ENCODE data around the gene FGFR2.

DNA sequence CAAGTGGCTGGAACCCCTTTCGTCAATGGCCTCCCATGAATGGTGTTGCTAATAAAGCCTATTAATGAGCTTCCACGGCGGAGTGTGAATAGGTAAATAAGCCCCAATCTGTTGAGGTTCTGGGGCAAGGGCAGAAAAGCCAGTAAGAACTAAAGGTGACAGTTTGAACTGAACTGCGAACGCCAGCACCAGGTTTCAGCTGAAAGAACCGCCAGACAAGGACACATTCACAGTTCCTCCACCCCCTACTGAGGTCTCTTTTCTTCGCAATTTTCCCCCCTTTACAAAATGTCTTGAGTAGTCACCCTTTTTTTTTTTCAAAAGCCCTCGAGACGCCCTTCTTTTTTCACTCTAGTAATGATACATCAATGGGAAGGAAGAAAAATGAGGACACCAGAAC, 2.4 kb upstream of the FGFR2 start:
- TF ChIP-seq, protein P1, sequence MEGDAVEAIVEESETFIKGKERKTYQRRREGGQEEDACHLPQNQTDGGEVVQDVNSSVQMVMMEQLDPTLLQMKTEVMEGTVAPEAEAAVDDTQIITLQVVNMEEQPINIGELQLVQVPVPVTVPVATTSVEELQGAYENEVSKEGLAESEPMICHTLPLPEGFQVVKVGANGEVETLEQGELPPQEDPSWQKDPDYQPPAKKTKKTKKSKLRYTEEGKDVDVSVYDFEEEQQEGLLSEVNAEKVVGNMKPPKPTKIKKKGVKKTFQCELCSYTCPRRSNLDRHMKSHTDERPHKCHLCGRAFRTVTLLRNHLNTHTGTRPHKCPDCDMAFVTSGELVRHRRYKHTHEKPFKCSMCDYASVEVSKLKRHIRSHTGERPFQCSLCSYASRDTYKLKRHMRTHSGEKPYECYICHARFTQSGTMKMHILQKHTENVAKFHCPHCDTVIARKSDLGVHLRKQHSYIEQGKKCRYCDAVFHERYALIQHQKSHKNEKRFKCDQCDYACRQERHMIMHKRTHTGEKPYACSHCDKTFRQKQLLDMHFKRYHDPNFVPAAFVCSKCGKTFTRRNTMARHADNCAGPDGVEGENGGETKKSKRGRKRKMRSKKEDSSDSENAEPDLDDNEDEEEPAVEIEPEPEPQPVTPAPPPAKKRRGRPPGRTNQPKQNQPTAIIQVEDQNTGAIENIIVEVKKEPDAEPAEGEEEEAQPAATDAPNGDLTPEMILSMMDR (IDR thresholded peaks at IDR 0.05; ENCODE audit: poor library complexity, severe bottlenecking) = no peak
- TF ChIP-seq EP300 (conservative IDR thresholded peaks at IDR 0.05; ENCODE audit: poor library complexity, severe bottlenecking) = no peak
- no peak for TF ChIP-seq TAF1 (IDR thresholded peaks at IDR 0.05; ENCODE audit: low read depth)
- no peak for TF ChIP-seq POLR2AphosphoS5 (IDR thresholded peaks at IDR 0.05)
- TF ChIP-seq EZH2 (IDR thresholded peaks at IDR 0.05; ENCODE audit: borderline replicate concordance, insufficient read depth, low read length, poor library complexity, severe bottlenecking) = no peak
- no peak for TF ChIP-seq RAD21 (conservative IDR thresholded peaks at IDR 0.05)
